Naive B cell (primary cell): ENCODE data around the gene COL9A3. TPM values are rescaled to one million over a fixed set of nuclear protein-coding genes. Genes with fewer than 3 reads are reported as not detected.

Experiments used
- ATAC-seq, 2 donors: fragments of 150-1000 bp; cut with Tn5 transposase; 2 replicates each; pipeline ENCODE4 v1.10.0; 2021; ENCODE audit warnings: low read depth in 2 of 2, mild to moderate bottlenecking in 2 of 2, moderate library complexity in 2 of 2
- DNase-seq: peaks from one replicate; pipeline ENCODE4 v3.0.0; 2022
- H3K27ac Mint-ChIP-seq, 6 donors: one replicate each; pipeline ENCODE4 v1.8.0; 2020 to 2022; ENCODE audit warnings: mild to moderate bottlenecking in 6 of 6, mixed read lengths in 6 of 6, moderate library complexity in 5 of 6, inconsistent platforms in 2 of 6
- H3K27me3 Mint-ChIP-seq, 3 donors: one replicate each; pipeline ENCODE4 v1.8.0; 2021 to 2022; ENCODE audit warnings: mixed read lengths in 3 of 3, mild to moderate bottlenecking in 1 of 3
- H3K36me3 Mint-ChIP-seq, 2 donors: one replicate each; pipeline ENCODE4 v1.8.0; 2020 to 2022; ENCODE audit warnings: mixed read lengths in 2 of 2, inconsistent platforms in 1 of 2, mild to moderate bottlenecking in 1 of 2
- H3K4me1 Mint-ChIP-seq, 3 donors: one replicate each; pipeline ENCODE4 v1.8.0; 2020 to 2022; ENCODE audit warnings: mixed read lengths in 3 of 3, inconsistent platforms in 1 of 3, mild to moderate bottlenecking in 1 of 3, moderate library complexity in 1 of 3
- H3K4me3 Mint-ChIP-seq, 8 donors: one replicate each; pipeline ENCODE4 v1.8.0; 2020 to 2022; ENCODE audit warnings: mild to moderate bottlenecking in 8 of 8, mixed read lengths in 8 of 8, moderate library complexity in 8 of 8, inconsistent platforms in 2 of 8
- H3K9me3 Mint-ChIP-seq, 7 donors: one replicate each; pipeline ENCODE4 v1.8.0; 2020 to 2022; ENCODE audit warnings: mixed read lengths in 7 of 7, mild to moderate bottlenecking in 5 of 7, inconsistent platforms in 2 of 7, moderate library complexity in 1 of 7
- polyA plus RNA-seq, 6 donors: library from polyadenylated mRNA; unstranded; fragments of 300-500 nt; fragmentation: Illumina TruSeq; gene quantifications; one replicate each; pipeline ENCODE4 v1.2.3, GENCODE V29; 2021; ENCODE audit warnings: low read depth in 6 of 6

COL9A3 gene
- polyA plus RNA-seq, 6 donors from 2014 or later, result 1.2 to 19.6 (median 2.6) TPM

DNA sequence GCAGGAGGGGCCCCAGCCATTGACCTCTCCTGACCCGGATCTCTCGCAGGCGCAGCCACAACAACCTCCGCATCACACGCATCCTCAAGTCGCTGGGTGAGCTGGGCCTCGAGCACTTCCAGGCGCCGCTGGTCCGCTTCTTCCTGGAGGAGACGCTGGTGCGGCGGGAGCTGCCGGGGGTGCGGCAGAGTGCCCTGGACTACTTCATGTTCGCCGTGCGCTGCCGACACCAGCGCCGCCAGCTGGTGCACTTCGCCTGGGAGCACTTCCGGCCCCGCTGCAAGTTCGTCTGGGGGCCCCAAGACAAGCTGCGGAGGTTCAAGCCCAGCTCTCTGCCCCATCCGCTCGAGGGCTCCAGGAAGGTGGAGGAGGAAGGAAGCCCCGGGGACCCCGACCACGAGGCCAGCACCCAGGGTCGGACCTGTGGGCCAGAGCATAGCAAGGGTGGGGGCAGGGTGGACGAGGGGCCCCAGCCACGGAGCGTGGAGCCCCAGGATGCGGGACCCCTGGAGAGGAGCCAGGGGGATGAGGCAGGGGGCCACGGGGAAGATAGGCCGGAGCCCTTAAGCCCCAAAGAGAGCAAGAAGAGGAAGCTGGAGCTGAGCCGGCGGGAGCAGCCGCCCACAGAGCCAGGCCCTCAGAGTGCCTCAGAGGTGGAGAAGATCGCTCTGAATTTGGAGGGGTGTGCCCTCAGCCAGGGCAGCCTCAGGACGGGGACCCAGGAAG, 4.5 kb upstream of the COL9A3 start:
- DNase-seq (no peak), ATAC-seq (no peak)
- H3K27ac Mint-ChIP-seq, result peak overlapping the region in 1 of 6 donors; percentile 42
- H3K4me3 Mint-ChIP-seq, result peak overlapping the region in 1 of 8 donors; percentile 29
- peaks cover 0 to 13% of the 10 kb centered on the region in 2 donors for H3K36me3 Mint-ChIP-seq
- peaks cover 7 to 18% (median 15%) of the 10 kb centered on the region in 3 donors for H3K27me3 Mint-ChIP-seq
- no peaks in the 10 kb centered on the region for H3K9me3 Mint-ChIP-seq
- peaks cover 12 to 18% (median 17%) of the 10 kb centered on the region in 3 donors for H3K4me1 Mint-ChIP-seq

DNA sequence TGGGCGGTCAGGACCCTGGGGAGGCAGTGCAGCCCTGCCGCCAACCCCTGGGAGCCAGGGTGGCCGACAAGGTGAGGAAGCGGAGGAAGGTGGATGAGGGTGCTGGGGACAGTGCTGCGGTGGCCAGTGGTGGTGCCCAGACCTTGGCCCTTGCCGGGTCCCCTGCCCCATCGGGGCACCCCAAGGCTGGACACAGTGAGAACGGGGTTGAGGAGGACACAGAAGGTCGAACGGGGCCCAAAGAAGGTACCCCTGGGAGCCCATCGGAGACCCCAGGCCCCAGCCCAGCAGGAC, 4.0 kb upstream of the COL9A3 start:
- peaks cover 10 to 14% (median 12%) of the 10 kb centered on the region in 3 donors for H3K4me1 Mint-ChIP-seq
- H3K27me3 Mint-ChIP-seq, result peaks cover 7 to 22% (median 15%) of the 10 kb centered on the region in 3 donors
- H3K4me3 Mint-ChIP-seq, result no peak overlapping the region

DNA sequence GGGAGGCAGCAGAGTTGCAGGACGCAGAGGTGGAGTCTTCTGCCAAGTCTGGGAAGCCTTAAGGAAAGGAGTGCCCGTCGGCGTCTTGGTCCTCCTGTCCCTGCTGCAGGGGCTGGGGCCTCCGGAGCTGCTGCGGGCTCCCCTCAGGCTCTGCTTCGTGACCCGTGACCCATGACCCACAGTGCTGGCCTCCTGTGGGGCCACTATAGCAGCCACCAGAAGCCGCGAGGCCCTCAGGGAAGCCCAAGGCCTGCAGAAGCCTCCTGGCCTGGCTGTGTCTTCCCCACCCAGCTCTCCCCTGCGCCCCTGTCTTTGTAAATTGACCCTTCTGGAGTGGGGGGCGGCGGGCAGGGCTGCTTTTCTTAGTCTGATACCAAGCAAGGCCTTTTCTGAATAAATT, 3.3 kb upstream of the COL9A3 start:
- DNase-seq (no peak), ATAC-seq (no peak)
- Mint-ChIP-seq H3K4me1 (peaks cover 6 to 10% (median 9%) of the 10 kb centered on the region in 3 donors), H3K27ac (no peak overlapping the region), H3K36me3 (peaks cover 0 to 13% of the 10 kb centered on the region in 2 donors), H3K9me3 (no peaks in the 10 kb centered on the region), H3K27me3 (peaks cover 7 to 30% (median 15%) of the 10 kb centered on the region in 3 donors), H3K4me3 (no peak overlapping the region)

More for the DNA sequence above, 4.0 kb upstream of the COL9A3 start:
- Mint-ChIP-seq H3K9me3 (no peaks in the 10 kb centered on the region), H3K27ac (no peak overlapping the region), H3K36me3 (peaks cover 0 to 13% of the 10 kb centered on the region in 2 donors)
- DNase-seq (no peak), ATAC-seq (no peak)

DNA sequence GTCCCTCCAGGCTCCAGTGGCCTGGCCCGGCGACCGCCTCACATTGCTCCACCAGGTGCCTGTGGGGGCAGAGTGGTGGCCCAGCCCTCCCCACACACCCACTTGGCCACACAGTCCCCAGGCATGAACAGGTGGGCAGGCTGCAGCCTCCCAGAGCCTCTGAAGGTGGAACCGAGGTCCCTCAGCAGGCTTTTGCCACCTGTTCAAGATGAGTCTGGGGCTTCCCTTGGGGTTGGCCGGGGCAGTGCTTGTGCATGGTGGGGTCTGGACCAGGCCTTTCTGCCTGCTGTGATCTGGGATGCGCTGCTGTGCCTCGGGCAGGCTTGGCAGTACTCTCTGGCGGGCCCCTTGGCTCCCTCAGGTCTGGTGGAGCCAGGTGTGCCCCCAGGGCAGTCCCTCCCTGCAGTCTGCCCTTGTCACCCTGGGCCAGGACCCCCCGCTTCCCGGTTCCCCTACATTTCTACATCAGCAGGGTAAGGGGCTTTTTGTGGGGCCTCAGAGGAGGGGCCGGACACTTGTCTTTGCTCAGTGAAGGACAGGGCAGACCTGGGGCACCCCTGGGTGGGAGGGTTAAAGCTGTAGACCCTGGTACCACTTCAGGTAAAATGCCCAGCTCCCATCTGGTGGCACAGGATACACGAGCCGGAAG, 2.7 kb upstream of the COL9A3 start:
- peaks cover 6 to 10% (median 9%) of the 10 kb centered on the region in 3 donors for H3K4me1 Mint-ChIP-seq
- peaks cover 7 to 35% (median 15%) of the 10 kb centered on the region in 3 donors for H3K27me3 Mint-ChIP-seq
- DNase-seq, result no peak
- no peaks in the 10 kb centered on the region for H3K9me3 Mint-ChIP-seq
- ATAC-seq, result peak in 1 of 2 donors; percentile 10
- H3K4me3 Mint-ChIP-seq, result peak overlapping the region in 2 of 8 donors; percentile 22 to 53
- peaks cover 0 to 13% of the 10 kb centered on the region in 2 donors for H3K36me3 Mint-ChIP-seq
- peak overlapping the region in 2 of 6 donors; percentile 24 to 56 for H3K27ac Mint-ChIP-seq

DNA sequence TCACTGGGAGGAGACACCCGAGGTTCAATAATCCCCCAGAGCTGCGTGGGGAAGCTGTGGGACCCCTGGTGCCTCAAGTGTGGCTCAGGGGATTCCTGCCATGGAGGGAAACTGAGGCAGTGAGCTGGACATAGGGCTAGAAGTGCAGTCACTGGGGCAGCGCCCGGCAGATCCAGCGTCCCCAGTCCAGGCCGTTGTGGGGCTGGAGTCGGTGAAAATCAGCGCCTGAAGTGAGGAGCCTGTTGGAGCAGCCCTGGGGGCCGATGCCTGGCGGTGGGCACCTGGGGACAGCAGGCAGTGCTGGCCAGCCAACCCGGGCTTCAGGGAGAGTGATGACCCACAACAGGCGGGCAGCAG, 2.2 kb upstream of the COL9A3 start:
- H3K4me3 Mint-ChIP-seq, result peak overlapping the region in 3 of 8 donors; percentile 22 to 53 (median 32)
- H3K27ac Mint-ChIP-seq, result peak overlapping the region in 1 of 6 donors; percentile 56
- peaks cover 7 to 40% (median 15%) of the 10 kb centered on the region in 3 donors for H3K27me3 Mint-ChIP-seq
- no peaks in the 10 kb centered on the region for H3K9me3 Mint-ChIP-seq
- no peak for ATAC-seq
- H3K36me3 Mint-ChIP-seq, result peaks cover 0 to 13% of the 10 kb centered on the region in 2 donors
- peaks cover 6 to 10% (median 9%) of the 10 kb centered on the region in 3 donors for H3K4me1 Mint-ChIP-seq
- no peak for DNase-seq

DNA sequence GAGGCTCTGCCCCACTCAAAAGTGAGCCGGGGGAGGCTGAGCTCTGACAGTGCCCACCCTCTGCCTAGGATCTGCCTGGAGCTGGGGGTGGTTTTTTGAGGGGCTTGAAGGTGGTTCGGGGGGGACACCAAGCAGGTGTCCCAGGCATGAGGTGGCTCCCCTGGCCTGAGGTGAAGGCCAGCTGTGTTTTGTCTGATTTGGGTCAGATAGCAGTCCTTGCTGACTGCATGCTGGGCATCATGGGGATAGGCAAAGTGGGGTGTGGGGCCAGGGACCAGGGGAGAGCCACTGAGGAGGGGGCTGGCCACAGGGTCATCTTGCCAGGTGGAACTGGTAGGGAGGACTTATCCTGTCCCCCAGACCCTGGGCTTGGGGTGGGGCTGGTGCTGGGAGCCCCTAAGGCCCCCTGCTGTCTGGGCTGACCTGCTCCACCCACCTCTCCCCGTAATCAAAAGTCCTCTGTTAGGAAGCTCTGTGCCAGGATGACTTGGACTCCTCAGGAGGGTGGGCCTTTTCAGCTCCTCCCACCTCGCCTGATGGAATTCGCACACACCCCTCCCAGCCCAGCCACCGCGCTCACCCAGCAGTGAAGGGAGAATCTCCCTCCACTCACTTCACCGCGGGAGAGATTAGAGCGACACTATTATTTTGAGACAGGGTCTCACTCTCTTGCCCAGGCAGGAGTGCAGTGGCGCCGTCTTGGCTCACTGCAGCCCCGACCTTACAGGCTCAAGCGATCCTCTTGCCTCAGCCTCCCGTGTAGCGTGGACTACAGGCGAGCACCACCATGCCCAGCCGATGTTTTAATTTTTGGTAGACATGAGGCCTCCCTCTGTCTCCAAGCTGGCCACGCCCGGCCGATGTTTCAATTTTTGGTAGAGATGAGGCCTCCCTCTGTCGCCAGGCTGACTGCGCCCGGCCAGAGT, 1.5 kb upstream of the COL9A3 start:
- ATAC-seq, result no peak

DNA sequence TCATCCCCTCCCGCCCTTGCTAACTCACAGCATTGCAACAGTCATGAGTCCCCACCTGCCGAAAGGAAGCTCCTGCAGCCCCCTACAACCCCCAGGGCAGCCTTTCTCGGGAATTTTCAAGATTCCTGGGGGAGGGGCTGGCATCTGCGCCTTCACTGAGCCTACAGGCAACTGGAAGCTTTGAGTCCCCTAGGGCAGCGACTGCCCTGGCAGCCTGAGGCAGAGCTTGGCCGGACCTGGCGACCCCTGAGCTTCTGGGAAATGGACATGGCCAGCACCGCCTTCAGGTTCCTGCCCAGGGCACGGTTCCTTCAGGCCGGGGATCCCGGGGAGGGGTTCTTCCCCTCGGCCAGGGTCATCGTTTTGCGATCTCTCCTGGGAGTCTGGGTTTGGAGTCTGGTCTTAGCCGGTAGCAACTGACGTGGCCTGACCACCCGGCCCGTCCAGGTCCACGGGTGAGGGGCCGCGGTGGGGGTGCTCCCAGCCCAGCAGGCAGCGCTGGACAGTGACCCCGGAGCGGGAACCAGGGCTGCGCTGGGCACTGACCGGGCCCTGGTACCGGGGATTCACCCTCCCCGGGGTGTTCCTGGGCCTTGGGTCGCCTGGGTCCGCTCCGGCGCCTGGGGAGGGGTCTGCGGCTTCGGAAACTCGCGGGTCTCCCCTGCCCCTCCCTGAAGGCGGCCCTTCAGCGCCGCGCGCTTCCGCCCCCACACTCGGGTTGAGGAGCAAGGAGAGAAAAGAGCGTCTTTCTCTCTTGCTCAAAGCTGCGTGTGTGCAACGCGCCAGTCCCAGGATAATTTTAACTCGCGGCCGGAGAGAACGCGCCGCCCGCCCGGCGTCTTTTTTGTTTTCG, 593 bp upstream of the COL9A3 start:
- Mint-ChIP-seq H3K9me3 (no peaks in the 10 kb centered on the region), H3K4me1 (peaks cover 6 to 10% (median 9%) of the 10 kb centered on the region in 3 donors), H3K27ac (peak overlapping the region in 1 of 6 donors; percentile 73), H3K4me3 (peak overlapping the region in 7 of 8 donors; percentile 47 to 85 (median 65)), H3K36me3 (peaks cover 0 to 13% of the 10 kb centered on the region in 2 donors), H3K27me3 (peaks cover 7 to 49% (median 15%) of the 10 kb centered on the region in 3 donors)
- DNase-seq, result no peak
- peak; percentile 42 to 43 for ATAC-seq

More for the DNA sequence above, 1.5 kb upstream of the COL9A3 start:
- Mint-ChIP-seq H3K4me1 (peaks cover 6 to 10% (median 9%) of the 10 kb centered on the region in 3 donors), H3K4me3 (peak overlapping the region; percentile 35 to 75 (median 58)), H3K27me3 (peaks cover 7 to 46% (median 15%) of the 10 kb centered on the region in 3 donors), H3K27ac (peak overlapping the region in 3 of 6 donors; percentile 28 to 91 (median 73)), H3K9me3 (no peaks in the 10 kb centered on the region), H3K36me3 (peaks cover 0 to 13% of the 10 kb centered on the region in 2 donors)
- no peak for DNase-seq

DNA sequence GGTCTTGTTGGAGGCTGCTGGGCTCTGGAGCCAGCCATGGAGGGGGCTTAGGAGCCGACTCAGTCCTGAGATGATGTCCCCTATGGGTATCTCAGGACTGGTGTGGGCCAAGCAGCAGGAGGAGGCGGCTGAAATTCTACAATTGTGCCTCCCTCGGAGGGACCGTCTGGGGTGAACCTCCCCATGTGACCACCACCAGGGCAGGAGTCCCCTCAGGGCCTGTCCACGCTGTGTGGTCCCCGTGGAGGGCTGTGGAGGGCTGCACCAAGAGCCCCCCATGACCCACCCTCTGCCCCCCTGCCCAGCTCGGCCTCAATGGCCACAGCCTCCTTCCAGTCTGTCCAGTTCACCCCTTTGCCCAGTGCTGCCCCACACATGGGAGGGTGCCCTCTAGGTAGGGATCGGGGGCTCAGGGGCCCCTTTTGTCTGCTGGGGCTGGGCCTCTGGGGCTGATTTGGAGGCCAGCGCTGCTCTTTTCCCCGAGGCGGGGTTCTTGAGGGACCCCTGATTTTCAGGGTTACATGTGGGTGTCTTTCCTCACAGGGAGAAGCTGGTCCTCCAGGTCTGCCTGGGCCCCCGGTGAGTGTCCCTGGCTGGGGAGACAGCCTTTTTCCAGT, 1.2 kb downstream of the COL9A3 start:
- peaks cover 7 to 49% (median 15%) of the 10 kb centered on the region in 3 donors for H3K27me3 Mint-ChIP-seq
- H3K4me3 Mint-ChIP-seq, result peak overlapping the region in 3 of 8 donors; percentile 16 to 37 (median 32)
- H3K36me3 Mint-ChIP-seq, result no peaks in the 10 kb centered on the region
- H3K4me1 Mint-ChIP-seq, result peaks cover 6 to 9% (median 6%) of the 10 kb centered on the region in 3 donors
- ATAC-seq (no peak), DNase-seq (no peak)
- H3K9me3 Mint-ChIP-seq, result no peaks in the 10 kb centered on the region
- H3K27ac Mint-ChIP-seq, result no peak overlapping the region

DNA sequence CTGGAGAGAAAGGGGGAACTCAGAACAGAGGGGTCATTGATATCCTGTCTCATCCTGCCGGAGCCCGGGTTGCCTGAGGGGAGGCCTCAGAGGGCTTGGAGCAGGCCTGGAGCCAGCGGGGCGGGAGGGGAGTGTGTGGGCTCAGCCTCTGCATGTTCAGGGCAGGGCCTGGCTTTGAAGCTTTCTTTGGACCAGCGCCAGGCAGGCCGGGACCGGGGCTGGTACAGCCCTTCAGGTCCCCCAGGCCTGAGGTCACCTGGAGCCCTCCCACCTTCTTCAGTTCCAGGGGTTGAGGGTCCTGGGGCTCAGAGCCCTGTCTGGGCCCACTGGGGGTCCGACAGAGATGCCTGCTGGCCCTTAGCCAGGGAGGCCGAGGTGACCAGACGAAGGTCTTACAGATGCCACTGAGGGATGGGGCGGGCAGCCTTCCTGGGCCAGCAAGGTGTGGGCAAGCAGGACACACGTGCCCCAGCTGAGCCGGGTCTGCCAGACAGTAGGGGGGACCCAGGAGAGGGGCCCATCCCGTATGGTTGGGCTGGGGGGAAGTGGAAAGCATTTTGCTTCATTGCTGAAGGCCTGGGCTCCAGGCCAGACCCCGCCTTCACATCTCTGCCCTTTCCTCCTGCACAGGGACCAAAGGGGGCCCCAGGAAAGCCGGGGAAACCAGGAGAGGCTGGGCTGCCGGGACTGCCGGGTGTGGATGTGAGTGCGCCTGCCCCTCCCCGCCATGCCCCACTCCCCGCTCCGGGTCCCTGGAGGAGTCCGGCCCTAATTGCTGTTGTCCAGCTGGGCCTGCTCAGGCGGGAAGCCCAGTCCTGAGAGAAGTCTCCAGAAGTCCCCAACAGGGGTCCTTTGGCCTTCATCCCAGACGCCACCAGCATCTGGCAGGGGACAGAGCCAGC, 2.0 kb downstream of the COL9A3 start:
- Mint-ChIP-seq H3K27me3 (peaks cover 7 to 49% (median 15%) of the 10 kb centered on the region in 3 donors), H3K27ac (no peak overlapping the region), H3K4me1 (peaks cover 6 to 9% (median 6%) of the 10 kb centered on the region in 3 donors), H3K9me3 (no peaks in the 10 kb centered on the region), H3K36me3 (no peaks in the 10 kb centered on the region), H3K4me3 (peak overlapping the region in 1 of 8 donors; percentile 37)
- no peak for DNase-seq
- no peak for ATAC-seq

DNA sequence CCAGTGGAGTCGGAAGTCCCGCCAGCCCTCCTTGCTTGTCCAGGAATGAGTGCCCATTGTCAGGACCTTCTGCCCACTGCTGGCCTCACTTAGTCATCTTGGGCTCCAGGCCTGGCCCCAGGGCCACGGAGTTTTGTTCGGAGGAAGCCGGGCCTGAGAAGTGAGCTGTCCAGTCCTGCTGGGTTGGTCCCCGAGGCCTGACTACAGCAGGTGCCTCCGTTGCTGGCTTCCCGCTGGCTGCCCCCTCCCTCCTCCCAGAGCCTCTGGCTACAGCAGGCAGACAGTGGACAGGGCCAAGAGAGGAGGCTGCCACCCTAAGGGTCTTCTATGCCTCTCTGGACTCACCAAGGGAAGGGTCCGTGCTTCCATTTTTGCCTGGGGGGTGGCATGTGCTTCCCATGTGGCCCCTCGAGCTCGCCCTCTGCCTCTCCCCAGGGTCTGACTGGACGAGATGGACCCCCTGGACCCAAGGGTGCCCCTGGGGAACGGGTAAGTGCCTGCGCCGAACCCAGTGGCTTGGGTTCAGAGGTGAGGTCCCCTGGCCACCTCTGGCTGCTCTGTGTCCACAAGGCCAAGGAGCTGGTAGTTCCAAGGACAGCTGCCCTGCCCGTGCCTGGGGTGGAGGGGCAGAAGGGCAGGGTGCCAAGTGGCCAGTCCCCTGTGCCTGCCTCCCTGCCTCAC, 2.8 kb downstream of the COL9A3 start:
- H3K4me1 Mint-ChIP-seq, result peaks cover 6 to 11% (median 9%) of the 10 kb centered on the region in 3 donors
- no peak for DNase-seq
- ATAC-seq, result no peak
- H3K27me3 Mint-ChIP-seq, result peaks cover 7 to 45% (median 12%) of the 10 kb centered on the region in 3 donors
- no peaks in the 10 kb centered on the region for H3K36me3 Mint-ChIP-seq
- H3K27ac Mint-ChIP-seq, result no peak overlapping the region
- peak overlapping the region in 1 of 8 donors; percentile 42 for H3K4me3 Mint-ChIP-seq
- no peaks in the 10 kb centered on the region for H3K9me3 Mint-ChIP-seq
